SK-N-SH treated with all-trans-retinoic acid at 6 μM for 48 hours (cell line): ENCODE measurements around the gene SMG9.

ENCODE experiments used
- ATAC-seq: fragments of 200-7000 bp; cut with Tn5 transposase; 3 replicates; pipeline ENCODE4 v1.9.1; 2020; ENCODE audit warnings: mild to moderate bottlenecking, moderate library complexity
- ARNTL ChIP-seq: fragments of 450-650 bp; formaldehyde crosslinking; IDR thresholded peaks from 2 replicates; pipeline ENCODE4 v1.5.0; 2020; ENCODE audit warnings: low read depth, mild to moderate bottlenecking, moderate library complexity, borderline replicate concordance
- BACH2 ChIP-seq: fragments of 250-450 bp; sonication (Bioruptor Pico); IDR thresholded peaks from 2 replicates; pipeline ENCODE4 v1.9.0; 2021; ENCODE audit warnings: mild to moderate bottlenecking, borderline replicate concordance
- CREB5 ChIP-seq: fragments of 250-450 bp; sonication (Bioruptor Pico); IDR thresholded peaks from 2 replicates; pipeline ENCODE4 v1.5.1; 2020; ENCODE audit warnings: low read depth, mild to moderate bottlenecking, moderate library complexity
- CSDC2 ChIP-seq: fragments of 250-450 bp; sonication (Bioruptor Pico); IDR thresholded peaks from 2 replicates; pipeline ENCODE4 v1.5.0; 2020; ENCODE audit warnings: mild to moderate bottlenecking, moderate library complexity
- CSRNP3 ChIP-seq: fragments of 250-450 bp; sonication (Bioruptor Pico); IDR thresholded peaks from 2 replicates; pipeline ENCODE4 v1.5.1; 2021; ENCODE audit warnings: mild to moderate bottlenecking, moderate library complexity
- ESRRG ChIP-seq: fragments of 250-450 bp; sonication (Bioruptor Pico); IDR thresholded peaks from 2 replicates; pipeline ENCODE4 v1.6.1; 2021; ENCODE audit warnings: mild to moderate bottlenecking
- GLIS3 ChIP-seq: fragments of 250-450 bp; sonication (Bioruptor Pico); IDR thresholded peaks from 2 replicates; pipeline ENCODE4 v1.5.0; 2020; ENCODE audit warnings: mild to moderate bottlenecking, moderate library complexity
- ISL1 ChIP-seq: fragments of 250-450 bp; sonication (Bioruptor Pico); IDR thresholded peaks from 2 replicates; pipeline ENCODE4 v2.1.2; 2022; ENCODE audit warnings: mild to moderate bottlenecking, moderate library complexity
- OSR1 ChIP-seq: fragments of 250-450 bp; sonication (Bioruptor Pico); IDR thresholded peaks from 2 replicates; pipeline ENCODE4 v1.8.0; 2022; ENCODE audit warnings: moderate library complexity, mild to moderate bottlenecking, inconsistent platforms
- POU6F1 ChIP-seq: fragments of 250-450 bp; sonication (Bioruptor Pico); IDR thresholded peaks from 2 replicates; pipeline ENCODE4 v1.8.0; 2021; ENCODE audit warnings: low read depth, mild to moderate bottlenecking, moderate library complexity, borderline replicate concordance
- PPARA ChIP-seq: fragments of 250-450 bp; sonication (Bioruptor Pico); IDR thresholded peaks from 2 replicates; pipeline ENCODE4 v1.5.0; 2020; ENCODE audit warnings: mild to moderate bottlenecking, borderline replicate concordance
- RARB ChIP-seq: fragments of 250-450 bp; sonication (Bioruptor Pico); IDR thresholded peaks from 2 replicates; pipeline ENCODE4 v1.8.0; 2021; ENCODE audit warnings: mild to moderate bottlenecking, moderate library complexity
- SNAI2 ChIP-seq: fragments of 250-450 bp; sonication (Bioruptor Pico); IDR thresholded peaks from 2 replicates; pipeline ENCODE4 v1.5.0; 2020; ENCODE audit warnings: mild to moderate bottlenecking, moderate library complexity
- TCF4 ChIP-seq: fragments of 250-450 bp; sonication (Bioruptor Pico); IDR thresholded peaks from 2 replicates; pipeline ENCODE4 v1.8.0; 2021; ENCODE audit warnings: mild to moderate bottlenecking, moderate library complexity, borderline replicate concordance
- TOX ChIP-seq: fragments of 250-450 bp; sonication (Bioruptor Pico); IDR thresholded peaks from 2 replicates; pipeline ENCODE4 v1.8.0; 2021; ENCODE audit warnings: mild to moderate bottlenecking, moderate library complexity, borderline replicate concordance
- TSHZ2 ChIP-seq: fragments of 250-450 bp; sonication (Bioruptor Pico); IDR thresholded peaks from 2 replicates; pipeline ENCODE4 v1.5.0; 2020; ENCODE audit warnings: mild to moderate bottlenecking, moderate library complexity
- ZC3H10 ChIP-seq: fragments of 250-450 bp; sonication (Bioruptor Pico); IDR thresholded peaks from 2 replicates; pipeline ENCODE4 v1.5.1; 2021; ENCODE audit warnings: mild to moderate bottlenecking, moderate library complexity
- ZFP3 ChIP-seq: fragments of 250-450 bp; sonication (Bioruptor Pico); IDR thresholded peaks from 2 replicates; pipeline ENCODE4 v1.5.0; 2020; ENCODE audit warnings: mild to moderate bottlenecking, moderate library complexity
- ZFP30 ChIP-seq: fragments of 450-650 bp; formaldehyde crosslinking; IDR thresholded peaks from 2 replicates; pipeline ENCODE4 v1.5.0; 2022; ENCODE audit warnings: mild to moderate bottlenecking, moderate library complexity
- ZNF565 ChIP-seq: fragments of 450-650 bp; formaldehyde crosslinking; conservative IDR thresholded peaks from 2 replicates; pipeline ENCODE4 v1.5.0; 2020; ENCODE audit warnings: low read depth, mild to moderate bottlenecking, moderate library complexity
- ZNF70 ChIP-seq: fragments of 450-650 bp; formaldehyde crosslinking; IDR thresholded peaks from 2 replicates; pipeline ENCODE4 v1.5.0; 2020; ENCODE audit warnings: mild to moderate bottlenecking, moderate library complexity
- ZNF8 ChIP-seq: fragments of 450-650 bp; formaldehyde crosslinking; IDR thresholded peaks from 2 replicates; pipeline ENCODE4 v1.5.0; 2020; ENCODE audit warnings: mild to moderate bottlenecking, moderate library complexity

SMG9 gene

GRCh38 chr19:43735013-43735412 lies 19.7 kb downstream of the SMG9 start (continued):
- TF ChIP-seq POU6F1 (CRISPR knock-in tag) (no peak), OSR1 (no peak), TCF4 (CRISPR knock-in tag) (no peak), BACH2 (no peak)

- ATAC-seq = no peak
- TF ChIP-seq ZFP30 (CRISPR knock-in tag) (no peak), TCF4 (CRISPR knock-in tag) (no peak), POU6F1 (CRISPR knock-in tag) (no peak), RARB (CRISPR knock-in tag) (no peak), TOX (CRISPR knock-in tag) (no peak), BACH2 (no peak), ESRRG (CRISPR knock-in tag) (no peak), TSHZ2 (CRISPR knock-in tag) (no peak)
Observed at GRCh38 chr19:43731846-43732245, 22.9 kb downstream of the SMG9 start.

GRCh38 chr19:43731346-43731745 lies 23.4 kb downstream of the SMG9 start:
- TF ChIP-seq POU6F1 (CRISPR knock-in tag) (no peak), ISL1 (CRISPR knock-in tag) (no peak), ARNTL (no peak), BACH2 (no peak), ZFP3 (CRISPR knock-in tag) (no peak), TCF4 (CRISPR knock-in tag) (no peak), ESRRG (CRISPR knock-in tag) (no peak), ZFP30 (CRISPR knock-in tag) (no peak), ZNF8 (CRISPR knock-in tag) (no peak), ZNF565 (no peak), ZC3H10 (CRISPR knock-in tag) (no peak), PPARA (CRISPR knock-in tag) (no peak), RARB (CRISPR knock-in tag) (no peak), CSDC2 (CRISPR knock-in tag) (no peak), CREB5 (CRISPR knock-in tag) (no peak)
- ATAC-seq = no peak

- no peak for ATAC-seq
- TF ChIP-seq CREB5 (CRISPR knock-in tag) = no peak
- TF ChIP-seq ZNF8 (CRISPR knock-in tag) = no peak
- TF ChIP-seq GLIS3 (CRISPR knock-in tag) = no peak
- no peak for TF ChIP-seq ZNF70
- TF ChIP-seq PPARA (CRISPR knock-in tag) = no peak
- no peak for TF ChIP-seq POU6F1 (CRISPR knock-in tag)
- TF ChIP-seq TOX (CRISPR knock-in tag) = no peak
- TF ChIP-seq ESRRG (CRISPR knock-in tag) = no peak
- no peak for TF ChIP-seq ZC3H10 (CRISPR knock-in tag)
- no peak for TF ChIP-seq SNAI2 (CRISPR knock-in tag)
- no peak for TF ChIP-seq ZNF565
- no peak for TF ChIP-seq CSRNP3 (CRISPR knock-in tag)
- no peak for TF ChIP-seq CSDC2 (CRISPR knock-in tag)
- TF ChIP-seq ZFP3 (CRISPR knock-in tag) = no peak
- no peak for TF ChIP-seq ISL1 (CRISPR knock-in tag)
Observed at GRCh38 chr19:43729919-43730318, 24.8 kb downstream of the SMG9 start.
